ENCODE measurements around the gene TAF13.

GRCh38 chr1:109034382-109034781 lies 41.4 kb downstream of the TAF13 start:
- no peak for TF ChIP-seq BHLHE40 (IDR thresholded peaks at IDR 0.05; ENCODE audit: borderline replicate concordance)
- TF ChIP-seq SUZ12 (IDR thresholded peaks at IDR 0.05): no peak
- no peak for TF ChIP-seq SP1 (IDR thresholded peaks at IDR 0.05)
- TF ChIP-seq FOXK2 (IDR thresholded peaks at IDR 0.05): no peak

Data from HEK293T (cell line).